ENCODE results near the gene CLIC6.
"Not testable (repeated sequence)": the region's sequence is repeated elsewhere in the genome, so short reads cannot be mapped to it uniquely, and the experiment has no call there.

The CLIC6 gene

GRCh38 chr21:34653522-34653921 is 15.3 kb upstream of the CLIC6 start:
- DNase-seq (ENCODE audit: low read depth): no peak
- TF ChIP-seq CTCF (IDR thresholded peaks at IDR 0.05; ENCODE audit: low read depth, low read length): no peak
- no peak for TF ChIP-seq POLR2A (IDR thresholded peaks at IDR 0.05; ENCODE audit: extremely low read depth, insufficient read length)
- TF ChIP-seq MAX (IDR thresholded peaks at IDR 0.05; ENCODE audit: low read depth, low read length): no peak
- no peak for TF ChIP-seq MYC (IDR thresholded peaks at IDR 0.05; ENCODE audit: low read depth, low read length)
- no peak overlapping the region for H3K4me3 ChIP-seq (ENCODE audit: low read depth, low read length)

- no peak overlapping the region for H3K4me3 ChIP-seq (ENCODE audit: low read depth, low read length)
- no peak for TF ChIP-seq CTCF (IDR thresholded peaks at IDR 0.05; ENCODE audit: low read depth, low read length)
- TF ChIP-seq MAX (IDR thresholded peaks at IDR 0.05; ENCODE audit: low read depth, low read length): no peak
- TF ChIP-seq POLR2A (IDR thresholded peaks at IDR 0.05; ENCODE audit: extremely low read depth, insufficient read length): no peak
- TF ChIP-seq MYC (IDR thresholded peaks at IDR 0.05; ENCODE audit: low read depth, low read length): no peak
These were observed 6.9 kb upstream of the CLIC6 start for GRCh38 chr21:34661848-34662247.

GRCh38 chr21:34667761-34668160 is 1.0 kb upstream of the CLIC6 start:
- no peak overlapping the region for H3K4me3 ChIP-seq (ENCODE audit: low read depth, low read length)
- no peak for DNase-seq (ENCODE audit: low read depth)
- TF ChIP-seq POLR2A (IDR thresholded peaks at IDR 0.05; ENCODE audit: extremely low read depth, insufficient read length): no peak
- TF ChIP-seq MAX (IDR thresholded peaks at IDR 0.05; ENCODE audit: low read depth, low read length): no peak
- no peak for TF ChIP-seq MYC (IDR thresholded peaks at IDR 0.05; ENCODE audit: low read depth, low read length)
- no peak for TF ChIP-seq CTCF (IDR thresholded peaks at IDR 0.05; ENCODE audit: low read depth, low read length)

More at GRCh38 chr21:34661848-34662247, 6.9 kb upstream of the CLIC6 start:
- no peak for DNase-seq (ENCODE audit: low read depth)

- DNase-seq (ENCODE audit: low read depth): no peak
- TF ChIP-seq CTCF (IDR thresholded peaks at IDR 0.05; ENCODE audit: low read depth, low read length) (no peak), MYC (IDR thresholded peaks at IDR 0.05; ENCODE audit: low read depth, low read length) (no peak), MAX (IDR thresholded peaks at IDR 0.05; ENCODE audit: low read depth, low read length) (no peak), POLR2A (IDR thresholded peaks at IDR 0.05; ENCODE audit: extremely low read depth, insufficient read length) (no peak)
- no peak overlapping the region for H3K4me3 ChIP-seq (ENCODE audit: low read depth, low read length)
These were observed 520 bp downstream of the CLIC6 start for GRCh38 chr21:34669149-34669879.

GRCh38 chr21:34669880-34670219 is 1.1 kb downstream of the CLIC6 start:
- H3K4me3 ChIP-seq (ENCODE audit: low read depth, low read length); DNase-seq (ENCODE audit: low read depth): not testable (repeated sequence)

GRCh38 chr21:34670220-34670961 is 1.6 kb downstream of the CLIC6 start:
- no peak for DNase-seq (ENCODE audit: low read depth)
- TF ChIP-seq MYC (IDR thresholded peaks at IDR 0.05; ENCODE audit: low read depth, low read length) (no peak), MAX (IDR thresholded peaks at IDR 0.05; ENCODE audit: low read depth, low read length) (no peak), POLR2A (IDR thresholded peaks at IDR 0.05; ENCODE audit: extremely low read depth, insufficient read length) (no peak), CTCF (IDR thresholded peaks at IDR 0.05; ENCODE audit: low read depth, low read length) (no peak)
- H3K4me3 ChIP-seq (ENCODE audit: low read depth, low read length): no peak overlapping the region
